HTR-8/SVneo (cell line): ENCODE data around the gene HOXB7.

Experiments
- DNase-seq: peaks from one replicate; pipeline ENCODE4 v3.0.0; 2011; ENCODE audit warnings: low spot score, mixed read lengths; ENCODE audit not compliant: insufficient read length
- FAIRE-seq: peaks from 2 replicates; lab custom pipeline; 2011; peaks lifted over from hg19 to GRCh38; lab: Jason Lieb, UNC

HOXB7 gene

DNA sequence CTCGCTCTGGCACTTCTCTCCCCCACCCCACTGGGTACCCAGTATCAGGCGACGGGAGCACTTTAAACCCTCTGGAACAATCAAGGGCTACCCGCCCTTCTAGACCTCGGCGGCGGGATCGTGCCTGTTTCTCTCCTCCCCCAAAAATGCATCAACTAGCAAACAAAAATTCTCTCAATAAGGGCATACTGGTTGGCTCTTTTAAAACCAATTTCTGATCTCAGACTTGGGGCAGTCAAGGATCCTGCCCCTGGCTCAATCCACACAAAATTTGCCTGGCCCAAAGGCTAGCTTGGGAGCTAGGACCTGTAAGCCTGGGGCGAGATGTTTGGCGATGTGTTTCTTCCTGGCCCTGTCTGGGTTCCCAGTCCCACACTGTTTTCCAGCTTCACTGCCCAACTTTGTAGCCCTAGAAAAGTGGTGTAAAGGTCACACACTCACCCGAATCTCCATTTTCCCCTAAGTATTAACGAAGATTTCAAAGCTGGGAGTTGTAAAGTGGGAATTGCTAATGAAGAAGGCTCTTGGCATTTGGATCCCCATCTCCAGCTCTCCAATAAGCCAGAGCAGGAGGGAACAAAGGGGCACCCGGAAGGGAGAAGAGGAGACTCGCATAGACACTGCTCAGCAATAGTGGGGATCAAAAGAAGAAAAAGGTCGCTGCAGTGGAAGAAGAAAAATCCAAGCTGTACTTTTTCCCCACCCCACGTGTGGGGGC is 51.5 kb downstream of the HOXB7 start:
- DNase-seq = no peak
- FAIRE-seq = no peak

- DNase-seq (no peak), FAIRE-seq (no peak)
These were observed 52.0 kb downstream of the HOXB7 start for GRCh38 chr17:48558831-48559121.

GRCh38 chr17:48558057-48558830 is 52.6 kb downstream of the HOXB7 start:
- FAIRE-seq (no peak), DNase-seq (no peak)
